Psoas muscle (tissue), 8 donors: ENCODE measurements around the gene SLC24A3. TPM values are rescaled to one million over a fixed set of nuclear protein-coding genes. Genes with fewer than 3 reads are reported as not detected.
A peak's percentile ranks its signal among the peaks of the same experiment; 100 is the strongest.

Experiments used
- ATAC-seq, 4 donors: fragments of 200-7000 bp; cut with Tn5 transposase; one replicate each; pipeline ENCODE4 v1.9.1; 2020; ENCODE audit warnings: moderate library complexity in 3 of 4, mild to moderate bottlenecking in 2 of 4
- DNase-seq, 2 donors: peaks; one replicate each; pipeline ENCODE4 v3.0.0-alpha.2; 2020
- H3K27ac ChIP-seq: fragments of 200-600 bp; one replicate; pipeline ENCODE4 v1.8.0; 2022
- H3K27me3 ChIP-seq, 3 donors: fragments of 200-600 bp in 1 of 3; one replicate each; pipeline versions ENCODE4 v1.6.1 to v1.8.0; 2013 to 2022; ENCODE audit warnings: low read length in 2 of 3, mild to moderate bottlenecking in 2 of 3, moderate library complexity in 1 of 3; ENCODE audit not compliant: insufficient read depth in 3 of 3
- H3K36me3 ChIP-seq, 2 donors: fragments of 200-600 bp in 1 of 2; one replicate each; pipeline versions ENCODE4 v1.6.1 to v1.8.0; 2013 to 2022; ENCODE audit warnings: low read depth in 1 of 2, mild to moderate bottlenecking in 1 of 2, moderate library complexity in 1 of 2; ENCODE audit not compliant: insufficient read depth in 1 of 2
- H3K4me1 ChIP-seq: fragments of 200-600 bp; one replicate; pipeline ENCODE4 v1.8.0; 2022
- H3K4me3 ChIP-seq: fragments of 200-600 bp; one replicate; pipeline ENCODE4 v1.8.0; 2022; ENCODE audit warnings: mild to moderate bottlenecking
- H3K9me3 ChIP-seq: fragments of 200-600 bp; one replicate; pipeline ENCODE4 v1.8.0; 2022
- WGBS, 3 donors: extraction: QIAGEN DNeasy Blood & Tissue Kit; methylation state at CpG; one replicate each; pipeline versions ENCODE4 v1.1.6 to v1.1.7; 2013; 5-methylcytosine and 5-hydroxymethylcytosine counted together
- intact Hi-C, 2 donors: fragments of 100-400 bp; cut with DNase I; formaldehyde crosslinking; loops; one replicate each; pipeline versions ENCODE4 v1.11.0 to v1.14.2; 2022
- polyA plus RNA-seq, 3 donors: library from polyadenylated mRNA; stranded (reverse); fragments of 200-250 nt; gene quantifications; one replicate each; pipeline ENCODE4 v1.2.3, GENCODE V29; 2013
- total RNA-seq, 4 donors: library from RNA; stranded (reverse); fragmentation: NEBNext Ultra II Directional in 2 of 4; extraction: Animal tissue kit (Norgen Biotek cat#: 25700) in 2 of 4; gene quantifications; one replicate each; pipeline versions ENCODE4 v1.2.1 to v1.2.4, GENCODE V29; 2021 to 2023
- TF ChIP-seq, protein P1 (sequence below): fragments of 200-600 bp; IDR thresholded peaks from one replicate; pipeline ENCODE4 v1.8.0; 2022; ENCODE audit warnings: antibody characterized with exemption
- donor health status: healthy with polysubstance abuse.
- donor health status: DM: no; HTN: no; CAD: no; lungs with moderate emphysema.
- donor health status: Bipolar disorder and iron deficiency.
- donor health status: healthy.
- donor health status: DM: yes; HTN: yes; CAD: no.
- donor health status: DM: no; HTN: no; CAD: no.
- donor health status: DM: no; HTN: no; CAD: no.
- donor health status: DM: yes; HTN: yes; CAD: no.

Gene SLC24A3
- total and polyA plus RNA-seq, 7 donors: 3.0 to 24.4 (median 8.2) TPM

DNA sequence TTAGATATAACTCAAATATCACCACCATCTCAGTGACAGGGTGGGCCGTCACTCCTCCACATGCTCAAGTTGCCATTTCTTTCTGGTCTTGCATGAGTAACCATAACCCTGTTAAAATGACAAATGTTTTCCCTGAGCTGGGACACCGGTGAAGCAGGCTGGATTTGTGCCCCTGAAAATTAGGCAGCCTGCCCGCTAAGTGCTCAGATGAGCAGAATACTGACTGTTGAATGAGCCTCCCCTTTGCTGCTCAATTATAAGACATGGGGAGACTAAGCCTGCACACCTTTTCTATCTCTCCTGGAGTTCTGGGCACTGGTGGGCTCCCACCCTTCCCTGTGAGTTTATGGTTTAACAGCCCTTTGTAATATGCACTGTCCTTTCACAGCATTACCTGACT is 161.8 kb downstream of the SLC24A3 start:
- 58 to 62% (median 59%) methylated on average over 3 of the region's 3 CpGs for WGBS, 3 donors
- intact Hi-C loops: no loop called here
- Histone ChIP-seq H3K9me3 (no peaks in the 10 kb centered on the region), H3K4me1 (no peaks in the 10 kb centered on the region), H3K27me3 (no peaks in the 10 kb centered on the region), H3K4me3 (no peak overlapping the region), H3K27ac (no peak overlapping the region), H3K36me3 (no peaks in the 10 kb centered on the region)
- DNase-seq (no peak), ATAC-seq (no peak)
- TF ChIP-seq, protein P1, sequence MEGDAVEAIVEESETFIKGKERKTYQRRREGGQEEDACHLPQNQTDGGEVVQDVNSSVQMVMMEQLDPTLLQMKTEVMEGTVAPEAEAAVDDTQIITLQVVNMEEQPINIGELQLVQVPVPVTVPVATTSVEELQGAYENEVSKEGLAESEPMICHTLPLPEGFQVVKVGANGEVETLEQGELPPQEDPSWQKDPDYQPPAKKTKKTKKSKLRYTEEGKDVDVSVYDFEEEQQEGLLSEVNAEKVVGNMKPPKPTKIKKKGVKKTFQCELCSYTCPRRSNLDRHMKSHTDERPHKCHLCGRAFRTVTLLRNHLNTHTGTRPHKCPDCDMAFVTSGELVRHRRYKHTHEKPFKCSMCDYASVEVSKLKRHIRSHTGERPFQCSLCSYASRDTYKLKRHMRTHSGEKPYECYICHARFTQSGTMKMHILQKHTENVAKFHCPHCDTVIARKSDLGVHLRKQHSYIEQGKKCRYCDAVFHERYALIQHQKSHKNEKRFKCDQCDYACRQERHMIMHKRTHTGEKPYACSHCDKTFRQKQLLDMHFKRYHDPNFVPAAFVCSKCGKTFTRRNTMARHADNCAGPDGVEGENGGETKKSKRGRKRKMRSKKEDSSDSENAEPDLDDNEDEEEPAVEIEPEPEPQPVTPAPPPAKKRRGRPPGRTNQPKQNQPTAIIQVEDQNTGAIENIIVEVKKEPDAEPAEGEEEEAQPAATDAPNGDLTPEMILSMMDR: no peak

DNA sequence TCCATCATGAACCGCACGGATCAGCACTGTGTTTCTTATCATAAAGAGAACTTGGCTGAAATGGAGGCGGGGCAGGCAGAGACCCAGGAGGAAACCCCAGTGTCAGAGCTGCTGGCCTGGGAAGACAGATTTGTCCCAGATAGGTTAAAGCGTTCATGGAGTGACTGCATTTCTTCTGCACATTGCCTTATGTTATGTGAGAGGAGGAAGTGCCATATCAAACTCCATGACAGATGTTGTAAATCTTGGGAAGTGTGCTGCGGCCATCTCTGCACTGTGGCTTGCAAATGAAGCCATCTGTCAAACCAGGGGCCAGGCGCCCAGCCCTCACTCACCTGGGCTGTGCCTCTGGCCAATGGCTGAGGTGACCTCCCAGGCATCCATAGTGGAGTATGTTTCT is 163.0 kb downstream of the SLC24A3 start:
- Histone ChIP-seq H3K4me3 (no peak overlapping the region), H3K4me1 (no peaks in the 10 kb centered on the region), H3K36me3 (no peaks in the 10 kb centered on the region), H3K27ac (no peak overlapping the region), H3K9me3 (no peaks in the 10 kb centered on the region), H3K27me3 (no peaks in the 10 kb centered on the region)
- ATAC-seq (peak in 1 of 4 donors; percentile 31), DNase-seq (no peak)
- TF ChIP-seq, protein P1: no peak
- WGBS, 3 donors: 74 to 80% (median 76%) methylated on average over 6 of the region's 6 CpGs
- intact Hi-C loops: no loop called here

DNA sequence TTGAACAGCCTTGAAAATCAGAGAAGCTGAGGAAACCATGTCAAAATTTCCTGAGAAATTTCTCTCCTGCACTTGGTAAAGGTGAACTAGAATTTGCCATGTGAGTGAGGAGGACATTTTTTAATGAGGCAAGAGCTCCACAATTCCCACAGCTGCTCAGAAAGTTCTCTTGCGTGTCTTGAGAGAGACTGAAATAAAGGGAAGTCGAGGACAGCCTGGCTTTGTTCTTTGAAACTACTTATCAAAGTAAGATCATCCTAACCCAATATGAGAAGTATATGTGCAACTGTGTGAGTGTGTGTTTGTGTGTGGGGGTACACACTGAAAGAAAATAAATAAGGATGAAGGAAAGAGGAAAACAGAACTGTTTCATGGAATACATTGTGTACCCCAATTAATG is 163.4 kb downstream of the SLC24A3 start:
- intact Hi-C loops: no loop called here
- no peak for ATAC-seq
- Histone ChIP-seq H3K9me3 (no peaks in the 10 kb centered on the region), H3K36me3 (no peaks in the 10 kb centered on the region), H3K4me1 (no peaks in the 10 kb centered on the region), H3K27me3 (no peaks in the 10 kb centered on the region), H3K27ac (no peak overlapping the region), H3K4me3 (peak overlapping the region; percentile 41)
- no peak for DNase-seq
- TF ChIP-seq, protein P1: no peak
- WGBS, 3 donors: 69 to 87% (median 77%) methylated on average over 2 of the region's 2 CpGs

DNA sequence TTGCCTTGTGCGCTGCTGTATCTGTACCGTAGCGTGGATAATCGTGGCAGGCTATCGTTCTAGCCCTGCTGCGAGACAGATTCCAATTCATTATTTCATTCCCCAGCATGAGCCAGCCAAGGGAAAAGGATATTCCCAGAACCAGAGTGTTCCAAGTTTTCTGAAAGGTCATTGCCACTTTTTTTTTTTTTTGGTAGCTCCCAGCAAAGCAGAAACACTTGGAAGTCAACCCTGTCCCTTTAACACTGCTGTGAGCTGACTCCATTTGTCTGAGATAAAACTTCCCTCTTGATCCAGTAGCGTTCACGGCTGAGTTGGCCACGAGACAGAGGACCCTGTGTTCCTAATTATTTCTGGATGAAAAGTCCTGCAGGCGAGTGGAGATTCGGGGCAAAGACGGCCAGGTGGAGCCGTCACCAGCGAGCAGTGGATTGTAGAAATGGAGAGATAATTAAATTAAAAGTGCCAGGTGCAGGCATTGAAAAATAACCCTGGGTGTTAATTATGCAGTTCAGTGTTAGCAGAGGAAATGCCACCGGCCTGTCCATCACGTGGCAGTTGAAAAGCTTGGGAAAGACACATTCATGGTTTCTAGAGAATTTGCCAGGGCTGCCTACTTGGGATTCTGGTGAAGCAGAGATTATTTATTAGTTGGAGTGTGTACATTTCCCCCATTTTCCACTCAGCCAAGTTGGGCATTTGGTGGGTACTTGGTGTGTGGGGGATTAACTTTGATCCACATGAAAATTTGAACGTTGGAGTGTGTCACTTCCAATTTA is 164.2 kb downstream of the SLC24A3 start:
- DNase-seq (no peak), ATAC-seq (peak in 3 of 4 donors; percentile 43 to 85 (median 74))
- Histone ChIP-seq H3K9me3 (no peaks in the 10 kb centered on the region), H3K27ac (peak overlapping the region; percentile 0), H3K4me1 (no peaks in the 10 kb centered on the region), H3K36me3 (no peaks in the 10 kb centered on the region), H3K4me3 (peak overlapping the region; percentile 41), H3K27me3 (no peaks in the 10 kb centered on the region)
- TF ChIP-seq, protein P1: no peak
- intact Hi-C loops: no loop called here
- WGBS, 3 donors: 19 to 38% (median 20%) methylated on average over 17 of the region's 17 CpGs

DNA sequence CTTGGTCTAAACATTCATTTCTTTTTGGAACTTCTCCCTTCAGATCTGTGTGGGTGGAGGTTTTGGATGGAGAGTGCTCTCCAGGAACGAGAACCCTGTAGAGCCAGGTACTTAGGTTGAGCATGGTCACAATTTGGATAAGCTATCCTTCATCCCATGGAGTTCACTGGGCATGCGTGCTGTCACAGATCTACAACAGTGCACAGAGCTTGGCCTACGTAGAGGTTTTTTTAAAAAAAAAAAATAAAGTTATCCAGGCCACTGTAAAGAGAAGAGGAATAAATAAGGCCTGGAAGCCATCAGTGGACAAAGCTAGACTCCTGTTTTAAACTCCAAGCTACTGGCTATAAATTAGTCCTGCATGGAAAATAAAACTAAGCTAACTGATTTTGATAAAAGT is 165.6 kb downstream of the SLC24A3 start:
- intact Hi-C loops: no loop called here
- TF ChIP-seq, protein P1: no peak
- 79 to 92% (median 83%) methylated on average over 3 of the region's 3 CpGs for WGBS, 3 donors
- Histone ChIP-seq H3K27me3 (no peaks in the 10 kb centered on the region), H3K4me3 (no peak overlapping the region), H3K4me1 (no peaks in the 10 kb centered on the region), H3K27ac (no peak overlapping the region), H3K36me3 (no peaks in the 10 kb centered on the region), H3K9me3 (no peaks in the 10 kb centered on the region)
- ATAC-seq (no peak), DNase-seq (no peak)
